GM10266 (cell line): ENCODE measurements around the gene ZNF469.
A peak's percentile ranks its signal among the peaks of the same experiment; 100 is the strongest.

Experiments used
- DNase-seq: peaks from one replicate; pipeline ENCODE4 v3.0.0; 2012; ENCODE audit errors: extremely low spot score
- TF ChIP-seq, protein P1 (sequence below): IDR thresholded peaks from 2 replicates; pipeline ENCODE4 v1.5.1; 2012; ENCODE audit warnings: mild to moderate bottlenecking, low read depth; ENCODE audit not compliant: control insufficient read depth, insufficient read depth; ENCODE audit errors: missing control alignments

ZNF469 gene

GRCh38 chr16:88380619-88381018 is 2.1 kb upstream of the ZNF469 start:
- TF ChIP-seq, protein P1, sequence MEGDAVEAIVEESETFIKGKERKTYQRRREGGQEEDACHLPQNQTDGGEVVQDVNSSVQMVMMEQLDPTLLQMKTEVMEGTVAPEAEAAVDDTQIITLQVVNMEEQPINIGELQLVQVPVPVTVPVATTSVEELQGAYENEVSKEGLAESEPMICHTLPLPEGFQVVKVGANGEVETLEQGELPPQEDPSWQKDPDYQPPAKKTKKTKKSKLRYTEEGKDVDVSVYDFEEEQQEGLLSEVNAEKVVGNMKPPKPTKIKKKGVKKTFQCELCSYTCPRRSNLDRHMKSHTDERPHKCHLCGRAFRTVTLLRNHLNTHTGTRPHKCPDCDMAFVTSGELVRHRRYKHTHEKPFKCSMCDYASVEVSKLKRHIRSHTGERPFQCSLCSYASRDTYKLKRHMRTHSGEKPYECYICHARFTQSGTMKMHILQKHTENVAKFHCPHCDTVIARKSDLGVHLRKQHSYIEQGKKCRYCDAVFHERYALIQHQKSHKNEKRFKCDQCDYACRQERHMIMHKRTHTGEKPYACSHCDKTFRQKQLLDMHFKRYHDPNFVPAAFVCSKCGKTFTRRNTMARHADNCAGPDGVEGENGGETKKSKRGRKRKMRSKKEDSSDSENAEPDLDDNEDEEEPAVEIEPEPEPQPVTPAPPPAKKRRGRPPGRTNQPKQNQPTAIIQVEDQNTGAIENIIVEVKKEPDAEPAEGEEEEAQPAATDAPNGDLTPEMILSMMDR = no peak
- no peak for DNase-seq

GRCh38 chr16:88381820-88382451 is 823 bp upstream of the ZNF469 start:
- no peak for DNase-seq
- TF ChIP-seq, protein P1 = no peak

- TF ChIP-seq, protein P1 = peak; percentile 5
- no peak for DNase-seq
Measured at GRCh38 chr16:88383401-88384221, 852 bp downstream of the ZNF469 start.

DNA sequence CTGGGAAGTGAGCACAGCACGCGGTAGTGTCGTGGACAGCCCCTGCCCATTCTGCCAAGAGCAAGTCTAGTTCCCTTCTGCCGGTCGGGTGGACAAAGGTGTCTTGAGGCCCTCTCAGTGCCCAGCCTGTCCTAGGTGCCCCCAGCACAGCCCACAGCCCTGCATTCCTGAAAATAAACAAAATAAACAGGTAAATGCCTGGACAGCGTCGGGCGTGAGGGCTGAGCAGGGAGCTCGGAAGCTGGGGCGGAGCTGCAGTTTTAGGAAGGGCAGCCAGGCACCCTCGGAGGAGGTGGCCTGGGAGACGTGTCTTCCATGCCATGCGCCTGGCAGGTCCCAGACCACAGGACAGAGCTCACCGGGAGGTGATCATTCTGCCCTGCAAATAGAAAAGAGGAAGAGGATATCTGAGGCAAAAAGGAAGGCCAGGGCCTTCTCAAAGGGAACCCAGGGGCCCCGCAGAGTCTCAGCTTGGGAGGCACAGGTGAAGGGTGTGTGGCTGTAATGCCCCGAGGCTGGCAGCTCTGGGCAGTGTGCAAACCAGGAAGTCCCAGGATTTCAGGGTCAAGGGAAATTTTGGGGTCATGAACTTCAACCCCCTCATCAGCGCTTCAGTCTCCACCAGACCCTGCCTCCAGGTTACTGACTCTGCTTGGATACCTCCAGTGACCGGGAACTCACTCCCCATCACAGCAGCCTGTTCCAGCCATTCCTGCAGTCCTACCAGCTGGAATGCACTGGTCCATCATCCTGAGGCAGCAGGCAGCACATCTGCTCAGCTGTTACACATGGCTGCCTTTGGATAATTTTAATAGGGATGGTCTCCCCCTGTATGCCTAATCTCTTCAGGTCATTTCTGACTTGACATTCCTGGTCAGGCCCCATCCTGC is 1.7 kb downstream of the ZNF469 start:
- DNase-seq = no peak
- TF ChIP-seq, protein P1 = no peak

DNA sequence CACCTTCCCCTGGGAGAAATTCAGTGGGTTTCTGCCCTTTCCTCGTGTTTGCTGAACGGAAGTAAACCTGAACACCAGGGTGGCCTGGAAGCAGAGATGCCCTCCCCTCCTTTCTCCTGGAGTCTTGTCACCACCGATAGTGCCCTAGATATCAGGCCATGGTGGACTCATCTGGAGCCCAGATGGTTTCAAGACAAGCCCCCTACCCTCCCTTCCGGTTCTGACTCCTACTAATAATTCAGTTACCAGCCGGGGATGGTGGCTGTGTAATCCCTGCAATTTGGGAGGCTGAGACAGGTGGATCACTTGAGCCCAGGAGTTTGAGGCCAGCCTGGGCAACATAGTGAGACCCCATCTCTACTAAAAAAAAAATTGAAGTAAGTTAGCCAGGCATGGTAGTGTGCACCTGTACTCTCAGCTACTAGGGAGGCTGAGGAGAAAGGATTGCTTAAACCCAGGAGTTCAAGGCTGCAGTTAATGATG is 2.4 kb downstream of the ZNF469 start:
- TF ChIP-seq, protein P1 = no peak
- DNase-seq = no peak

DNA sequence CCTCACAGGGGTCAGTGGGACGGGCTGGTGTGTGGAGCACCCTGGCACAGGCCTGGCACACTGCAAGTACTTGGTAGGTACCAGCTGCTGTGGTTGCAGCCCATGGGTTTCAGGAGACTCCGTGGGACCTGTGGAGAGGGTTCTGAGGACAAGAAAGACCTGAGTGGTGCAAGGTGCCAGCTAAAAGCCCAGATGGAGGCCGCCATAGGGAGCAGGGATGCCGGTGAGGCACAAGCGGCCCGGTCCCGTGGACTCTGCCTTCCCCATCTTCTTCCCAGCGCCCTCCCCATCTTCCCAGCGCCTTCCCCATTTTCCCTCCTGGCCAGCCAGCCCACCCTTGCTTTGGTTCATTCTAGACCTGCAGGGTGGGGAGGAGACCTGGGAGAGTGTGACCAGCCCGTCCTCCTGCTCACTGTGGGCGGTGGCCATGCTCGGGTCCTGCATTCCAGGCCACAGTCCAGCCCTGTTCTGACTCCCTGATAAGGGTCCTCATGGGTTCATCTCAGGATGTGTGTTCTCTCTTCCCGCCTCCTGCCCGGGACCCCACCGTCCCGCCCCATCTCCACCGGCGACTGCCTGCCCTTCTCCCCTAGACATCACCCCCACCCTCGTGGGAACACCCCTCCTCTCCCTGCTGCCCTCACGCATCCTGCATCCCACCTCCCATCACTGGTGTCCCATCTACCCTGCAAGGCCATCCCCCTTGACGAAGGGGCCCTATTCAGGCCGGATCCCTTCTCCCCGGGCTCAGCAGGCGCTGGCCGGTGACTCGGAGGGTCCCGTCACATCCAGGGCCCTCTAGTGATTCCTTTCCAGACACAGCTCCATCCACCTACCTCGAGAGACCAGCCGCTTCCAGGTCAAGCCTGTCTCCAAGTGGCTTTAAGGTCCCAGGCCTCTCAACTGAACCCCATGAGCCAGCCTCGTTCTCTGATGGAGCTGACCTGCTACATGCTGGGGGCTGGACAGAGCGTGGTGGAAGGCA is 3.4 kb downstream of the ZNF469 start:
- TF ChIP-seq, protein P1 = no peak

More for the DNA sequence above, 3.4 kb downstream of the ZNF469 start:
- no peak for DNase-seq
